GM12878 (cell line): Measurements from ENCODE around the gene NOP10. TPM values are rescaled to one million over a fixed set of nuclear protein-coding genes. Genes with fewer than 3 reads are reported as not detected.
A peak's percentile ranks its signal among the peaks of the same experiment; 100 is the strongest.

Experiments
- ASH2L ChIP-seq: fragments of 300-600, 200-600 bp; sonication (generic); IDR thresholded peaks from 2 replicates; pipeline ENCODE4 v1.6.1; 2017; ENCODE audit warnings: low read depth, mild to moderate bottlenecking, borderline replicate concordance
- BHLHE40 ChIP-seq, 2 experiments: fragments of 450-650 bp in 1 of 2; IDR thresholded peaks; 2 replicates each; pipeline ENCODE4 v1.6.1; 2011 to 2017; ENCODE audit warnings: low read depth in 2 of 2, borderline replicate concordance in 1 of 2, improper control_type of control experiment in 1 of 2, low read length in 1 of 2, mild to moderate bottlenecking in 1 of 2
- BRCA1 ChIP-seq: IDR thresholded peaks from 2 replicates; pipeline ENCODE4 v1.6.1; 2011; ENCODE audit warnings: low read depth, low read length, improper control_type of control experiment
- CEBPB ChIP-seq, 2 experiments: fragments of 150-350 bp in 1 of 2; IDR thresholded peaks; 2 replicates each; pipeline ENCODE4 v1.6.1; 2012 to 2014; ENCODE audit warnings: low read depth in 2 of 2, low read length in 2 of 2, borderline replicate concordance in 1 of 2, inconsistent platforms in 1 of 2
- E2F4 ChIP-seq: IDR thresholded peaks from 2 replicates; pipeline ENCODE4 v1.6.1; 2012; ENCODE audit warnings: low read depth, low read length, improper control_type of control experiment
- EP300 ChIP-seq, 2 experiments: fragments of 150-350 bp in 1 of 2; IDR thresholded peaks; 2 replicates each; pipeline ENCODE4 v1.6.1; 2011 to 2012; ENCODE audit warnings: low read depth in 2 of 2, low read length in 2 of 2, borderline replicate concordance in 1 of 2, improper control_type of control experiment in 1 of 2, inconsistent platforms in 1 of 2; ENCODE audit not compliant: control insufficient read depth in 1 of 2
- ESRRA ChIP-seq: IDR thresholded peaks from 2 replicates; pipeline ENCODE4 v1.6.1; 2012; ENCODE audit warnings: mild to moderate bottlenecking, low read length, improper control_type of control experiment
- JUNB ChIP-seq: IDR thresholded peaks from 2 replicates; pipeline ENCODE4 v1.6.1; 2016; ENCODE audit warnings: antibody characterized with exemption, mild to moderate bottlenecking
- MAX ChIP-seq: IDR thresholded peaks from 2 replicates; pipeline ENCODE4 v1.6.1; 2012; ENCODE audit warnings: low read depth, low read length, improper control_type of control experiment
- MTA2 ChIP-seq: fragments of 450-650 bp; IDR thresholded peaks from 2 replicates; pipeline ENCODE4 v1.6.1; 2016; ENCODE audit warnings: low read depth, mild to moderate bottlenecking, moderate library complexity
- MTA3 ChIP-seq: IDR thresholded peaks from 2 replicates; pipeline ENCODE4 v1.6.1; 2012; ENCODE audit warnings: low read length, inconsistent platforms, borderline replicate concordance
- PML ChIP-seq: IDR thresholded peaks from 2 replicates; pipeline ENCODE4 v1.6.1; 2012; ENCODE audit warnings: low read length, inconsistent platforms
- POLR2AphosphoS2 ChIP-seq: IDR thresholded peaks from 2 replicates; pipeline ENCODE4 v1.6.1; 2011; ENCODE audit warnings: low read depth, mild to moderate bottlenecking, low read length, improper control_type of control experiment, moderate library complexity
- RFX5 ChIP-seq: IDR thresholded peaks from 2 replicates; pipeline ENCODE4 v1.6.1; 2011; ENCODE audit warnings: low read depth, low read length, improper control_type of control experiment
- TCF7 ChIP-seq: IDR thresholded peaks from 2 replicates; pipeline ENCODE4 v1.6.1; 2014; ENCODE audit warnings: antibody characterized with exemption, borderline replicate concordance
- ZNF24 ChIP-seq: fragments of 450-650 bp; IDR thresholded peaks from 2 replicates; pipeline ENCODE4 v1.6.1; 2017; ENCODE audit warnings: antibody characterized with exemption, mild to moderate bottlenecking
- polyA plus RNA-seq, 11 experiments: library from polyadenylated mRNA; depleted of rRNA in 4 of 11; unstranded in 6 of 11; stranded (reverse) in 5 of 11; fragments of >200 nt; fragmentation: Nextera tagmentation in 4 of 11; fragmentation: Illumina TruSeq in 1 of 11; extraction: Ambion mirVana in 4 of 11; extraction: Trizol in 1 of 11; gene quantifications; 1 replicate in 1 of 11; 2 replicates in 10 of 11; pipeline versions ENCODE4 v1.2.1 to v1.2.3, GENCODE V29; 2011 to 2016; ENCODE audit warnings: inconsistent platforms in 2 of 11, missing spikeins in 2 of 11, low read depth in 1 of 11
- total RNA-seq, 4 experiments: library from RNA; depleted of rRNA in 3 of 4; stranded (reverse); fragments of >200 nt in 3 of 4; fragmentation: Illumina TruSeq in 1 of 4; extraction: Trizol in 1 of 4; gene quantifications; 2 replicates each; pipeline versions ENCODE4 v1.2.1 to v1.2.3, GENCODE V29; 2013 to 2021
- TF ChIP-seq, protein P1 (sequence below): fragments of 450-650 bp; IDR thresholded peaks from 2 replicates; pipeline ENCODE4 v1.6.1; 2016; ENCODE audit warnings: mild to moderate bottlenecking, moderate library complexity, borderline replicate concordance
- TF ChIP-seq, protein P2 (sequence below): IDR thresholded peaks from 2 replicates; pipeline ENCODE4 v1.6.1; 2012; ENCODE audit warnings: improper control_type of control experiment, low read depth, low read length; ENCODE audit not compliant: insufficient replicate concordance

Gene NOP10
- total and polyA plus RNA-seq, 10 of the 15 experiments (the other 5 are each of a cell fraction or from before 2014, with no cell fraction given), result 225 to 1,778 (median 537) TPM

- TF ChIP-seq E2F4 (no peak), PML (peak; percentile 83), ZNF24 (0 out of 2 replicates have a peak, but pooled peaks have one; percentile 38), BRCA1 (no peak), RFX5 (no peak), MTA2 (peak; percentile 56; the same call in 1 of the 2 replicates), TCF7 (no peak; the same call in 1 of the 2 replicates), BHLHE40 (IDR thresholded peaks at IDR 0.05; ENCODE audit: borderline replicate concordance in 1 of 2, low read depth in 2 of 2, low read length in 1 of 2) (peak; percentile 94), MTA3 (peak; percentile 31; the same call in 1 of the 2 replicates), CEBPB (IDR thresholded peaks at IDR 0.05; ENCODE audit: borderline replicate concordance in 1 of 2, low read depth in 2 of 2, low read length in 2 of 2) (no peak), ESRRA (no peak), ASH2L (no peak), EP300 (IDR thresholded peaks at IDR 0.05; ENCODE audit: borderline replicate concordance in 1 of 2, control insufficient read depth in 1 of 2, low read depth in 2 of 2, low read length in 2 of 2) (0 out of 4 replicates have a peak, but pooled peaks have one; percentile 15 to 29), JUNB (0 out of 2 replicates have a peak, but pooled peaks have one; percentile 6), POLR2AphosphoS2 (peak; percentile 82), MAX (peak; percentile 93)
- TF ChIP-seq, protein P1, sequence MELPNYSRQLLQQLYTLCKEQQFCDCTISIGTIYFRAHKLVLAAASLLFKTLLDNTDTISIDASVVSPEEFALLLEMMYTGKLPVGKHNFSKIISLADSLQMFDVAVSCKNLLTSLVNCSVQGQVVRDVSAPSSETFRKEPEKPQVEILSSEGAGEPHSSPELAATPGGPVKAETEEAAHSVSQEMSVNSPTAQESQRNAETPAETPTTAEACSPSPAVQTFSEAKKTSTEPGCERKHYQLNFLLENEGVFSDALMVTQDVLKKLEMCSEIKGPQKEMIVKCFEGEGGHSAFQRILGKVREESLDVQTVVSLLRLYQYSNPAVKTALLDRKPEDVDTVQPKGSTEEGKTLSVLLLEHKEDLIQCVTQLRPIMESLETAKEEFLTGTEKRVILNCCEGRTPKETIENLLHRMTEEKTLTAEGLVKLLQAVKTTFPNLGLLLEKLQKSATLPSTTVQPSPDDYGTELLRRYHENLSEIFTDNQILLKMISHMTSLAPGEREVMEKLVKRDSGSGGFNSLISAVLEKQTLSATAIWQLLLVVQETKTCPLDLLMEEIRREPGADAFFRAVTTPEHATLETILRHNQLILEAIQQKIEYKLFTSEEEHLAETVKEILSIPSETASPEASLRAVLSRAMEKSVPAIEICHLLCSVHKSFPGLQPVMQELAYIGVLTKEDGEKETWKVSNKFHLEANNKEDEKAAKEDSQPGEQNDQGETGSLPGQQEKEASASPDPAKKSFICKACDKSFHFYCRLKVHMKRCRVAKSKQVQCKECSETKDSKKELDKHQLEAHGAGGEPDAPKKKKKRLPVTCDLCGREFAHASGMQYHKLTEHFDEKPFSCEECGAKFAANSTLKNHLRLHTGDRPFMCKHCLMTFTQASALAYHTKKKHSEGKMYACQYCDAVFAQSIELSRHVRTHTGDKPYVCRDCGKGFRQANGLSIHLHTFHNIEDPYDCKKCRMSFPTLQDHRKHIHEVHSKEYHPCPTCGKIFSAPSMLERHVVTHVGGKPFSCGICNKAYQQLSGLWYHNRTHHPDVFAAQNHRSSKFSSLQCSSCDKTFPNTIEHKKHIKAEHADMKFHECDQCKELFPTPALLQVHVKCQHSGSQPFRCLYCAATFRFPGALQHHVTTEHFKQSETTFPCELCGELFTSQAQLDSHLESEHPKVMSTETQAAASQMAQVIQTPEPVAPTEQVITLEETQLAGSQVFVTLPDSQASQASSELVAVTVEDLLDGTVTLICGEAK, result peak; percentile 90
- TF ChIP-seq, protein P2, sequence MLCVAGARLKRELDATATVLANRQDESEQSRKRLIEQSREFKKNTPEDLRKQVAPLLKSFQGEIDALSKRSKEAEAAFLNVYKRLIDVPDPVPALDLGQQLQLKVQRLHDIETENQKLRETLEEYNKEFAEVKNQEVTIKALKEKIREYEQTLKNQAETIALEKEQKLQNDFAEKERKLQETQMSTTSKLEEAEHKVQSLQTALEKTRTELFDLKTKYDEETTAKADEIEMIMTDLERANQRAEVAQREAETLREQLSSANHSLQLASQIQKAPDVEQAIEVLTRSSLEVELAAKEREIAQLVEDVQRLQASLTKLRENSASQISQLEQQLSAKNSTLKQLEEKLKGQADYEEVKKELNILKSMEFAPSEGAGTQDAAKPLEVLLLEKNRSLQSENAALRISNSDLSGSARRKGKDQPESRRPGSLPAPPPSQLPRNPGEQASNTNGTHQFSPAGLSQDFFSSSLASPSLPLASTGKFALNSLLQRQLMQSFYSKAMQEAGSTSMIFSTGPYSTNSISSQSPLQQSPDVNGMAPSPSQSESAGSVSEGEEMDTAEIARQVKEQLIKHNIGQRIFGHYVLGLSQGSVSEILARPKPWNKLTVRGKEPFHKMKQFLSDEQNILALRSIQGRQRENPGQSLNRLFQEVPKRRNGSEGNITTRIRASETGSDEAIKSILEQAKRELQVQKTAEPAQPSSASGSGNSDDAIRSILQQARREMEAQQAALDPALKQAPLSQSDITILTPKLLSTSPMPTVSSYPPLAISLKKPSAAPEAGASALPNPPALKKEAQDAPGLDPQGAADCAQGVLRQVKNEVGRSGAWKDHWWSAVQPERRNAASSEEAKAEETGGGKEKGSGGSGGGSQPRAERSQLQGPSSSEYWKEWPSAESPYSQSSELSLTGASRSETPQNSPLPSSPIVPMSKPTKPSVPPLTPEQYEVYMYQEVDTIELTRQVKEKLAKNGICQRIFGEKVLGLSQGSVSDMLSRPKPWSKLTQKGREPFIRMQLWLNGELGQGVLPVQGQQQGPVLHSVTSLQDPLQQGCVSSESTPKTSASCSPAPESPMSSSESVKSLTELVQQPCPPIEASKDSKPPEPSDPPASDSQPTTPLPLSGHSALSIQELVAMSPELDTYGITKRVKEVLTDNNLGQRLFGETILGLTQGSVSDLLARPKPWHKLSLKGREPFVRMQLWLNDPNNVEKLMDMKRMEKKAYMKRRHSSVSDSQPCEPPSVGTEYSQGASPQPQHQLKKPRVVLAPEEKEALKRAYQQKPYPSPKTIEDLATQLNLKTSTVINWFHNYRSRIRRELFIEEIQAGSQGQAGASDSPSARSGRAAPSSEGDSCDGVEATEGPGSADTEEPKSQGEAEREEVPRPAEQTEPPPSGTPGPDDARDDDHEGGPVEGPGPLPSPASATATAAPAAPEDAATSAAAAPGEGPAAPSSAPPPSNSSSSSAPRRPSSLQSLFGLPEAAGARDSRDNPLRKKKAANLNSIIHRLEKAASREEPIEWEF, result no peak
Measured at GRCh38 chr15:34342737-34343575, at the start of gene NOP10, which contains the start of gene NUTM1 (continued).
